ENCODE measurements around the gene BTNL9. TPM values are rescaled to one million over a fixed set of nuclear protein-coding genes. Genes with fewer than 3 reads are reported as not detected.
"Not testable (repeated sequence)": the region's sequence is repeated elsewhere in the genome, so short reads cannot be mapped to it uniquely, and the experiment has no call there.

The BTNL9 gene
- polyA plus RNA-seq, 1 donor from 2014 or later = 13.9 TPM

DNA sequence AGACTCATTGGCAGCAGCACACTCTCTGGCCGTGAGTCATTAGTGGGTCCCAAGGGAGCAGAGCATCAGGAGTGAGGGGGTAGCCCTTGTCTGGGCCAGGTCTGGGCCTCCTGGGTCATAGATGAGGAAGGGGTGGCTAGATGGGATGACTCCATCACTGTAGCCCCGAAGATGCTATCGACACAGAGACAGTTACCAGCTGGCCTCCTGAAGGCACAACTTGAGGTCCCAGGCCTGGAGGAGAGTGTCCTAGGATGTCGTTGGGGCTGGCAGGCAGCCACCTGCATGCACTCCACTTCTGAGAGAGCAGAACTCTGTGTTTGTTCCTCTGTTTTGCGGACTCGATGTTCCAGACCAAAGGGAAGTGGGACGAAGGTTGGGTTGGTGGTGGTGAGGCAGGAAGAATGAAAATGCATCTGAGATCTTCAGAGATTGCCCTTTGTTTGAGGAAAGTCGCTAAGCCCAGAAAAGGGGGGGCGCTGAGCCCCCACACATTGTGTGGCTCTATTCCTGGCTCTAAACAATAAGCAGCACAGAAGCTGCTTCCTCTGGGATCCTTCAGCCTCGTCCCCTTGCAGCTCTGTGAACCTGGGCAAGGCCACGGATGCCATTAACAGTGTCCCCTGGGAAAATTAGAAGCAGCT lies 4.7 kb downstream of the BTNL9 start:
- H3K9me3 ChIP-seq (ENCODE audit: low read length) = no peaks in the 10 kb centered on the region
- no peaks in the 10 kb centered on the region for H3F3A ChIP-seq (ENCODE audit: insufficient read depth, low read length, poor library complexity, severe bottlenecking)
- H3K27me3 ChIP-seq (ENCODE audit: insufficient read depth, low read depth, low read length) = peaks cover 21% of the 10 kb centered on the region
- H3K36me3 ChIP-seq (ENCODE audit: insufficient read depth, low read length) = no peaks in the 10 kb centered on the region
- no peak overlapping the region for H3K27ac ChIP-seq (ENCODE audit: low read length)
- no peaks in the 10 kb centered on the region for H4K20me1 ChIP-seq (ENCODE audit: insufficient read depth)
- no peak overlapping the region for H3K4me2 ChIP-seq (ENCODE audit: low read length)
- H3K4me3 ChIP-seq (ENCODE audit: low read length) = no peak overlapping the region
- H2AFZ ChIP-seq (ENCODE audit: low read depth, low read length) = no peak overlapping the region
- no peaks in the 10 kb centered on the region for H3K9me2 ChIP-seq (ENCODE audit: insufficient read depth, low read length)
- no peaks in the 10 kb centered on the region for H3K79me2 ChIP-seq (replicated peaks; ENCODE audit: insufficient read depth, low read length)
- TF ChIP-seq RAD21 (conservative IDR thresholded peaks at IDR 0.05) (no peak), TAF1 (IDR thresholded peaks at IDR 0.05; ENCODE audit: low read depth) (no peak), EP300 (conservative IDR thresholded peaks at IDR 0.05; ENCODE audit: poor library complexity, severe bottlenecking) (no peak), POLR2AphosphoS5 (IDR thresholded peaks at IDR 0.05) (no peak), SMC3 (conservative IDR thresholded peaks at IDR 0.05; ENCODE audit: poor library complexity) (no peak), MXI1 (conservative IDR thresholded peaks at IDR 0.05; ENCODE audit: poor library complexity, severe bottlenecking) (no peak)
- TF ChIP-seq, protein P1, sequence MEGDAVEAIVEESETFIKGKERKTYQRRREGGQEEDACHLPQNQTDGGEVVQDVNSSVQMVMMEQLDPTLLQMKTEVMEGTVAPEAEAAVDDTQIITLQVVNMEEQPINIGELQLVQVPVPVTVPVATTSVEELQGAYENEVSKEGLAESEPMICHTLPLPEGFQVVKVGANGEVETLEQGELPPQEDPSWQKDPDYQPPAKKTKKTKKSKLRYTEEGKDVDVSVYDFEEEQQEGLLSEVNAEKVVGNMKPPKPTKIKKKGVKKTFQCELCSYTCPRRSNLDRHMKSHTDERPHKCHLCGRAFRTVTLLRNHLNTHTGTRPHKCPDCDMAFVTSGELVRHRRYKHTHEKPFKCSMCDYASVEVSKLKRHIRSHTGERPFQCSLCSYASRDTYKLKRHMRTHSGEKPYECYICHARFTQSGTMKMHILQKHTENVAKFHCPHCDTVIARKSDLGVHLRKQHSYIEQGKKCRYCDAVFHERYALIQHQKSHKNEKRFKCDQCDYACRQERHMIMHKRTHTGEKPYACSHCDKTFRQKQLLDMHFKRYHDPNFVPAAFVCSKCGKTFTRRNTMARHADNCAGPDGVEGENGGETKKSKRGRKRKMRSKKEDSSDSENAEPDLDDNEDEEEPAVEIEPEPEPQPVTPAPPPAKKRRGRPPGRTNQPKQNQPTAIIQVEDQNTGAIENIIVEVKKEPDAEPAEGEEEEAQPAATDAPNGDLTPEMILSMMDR (IDR thresholded peaks at IDR 0.05; ENCODE audit: poor library complexity, severe bottlenecking) = no peak
- TF ChIP-seq, protein P2, sequence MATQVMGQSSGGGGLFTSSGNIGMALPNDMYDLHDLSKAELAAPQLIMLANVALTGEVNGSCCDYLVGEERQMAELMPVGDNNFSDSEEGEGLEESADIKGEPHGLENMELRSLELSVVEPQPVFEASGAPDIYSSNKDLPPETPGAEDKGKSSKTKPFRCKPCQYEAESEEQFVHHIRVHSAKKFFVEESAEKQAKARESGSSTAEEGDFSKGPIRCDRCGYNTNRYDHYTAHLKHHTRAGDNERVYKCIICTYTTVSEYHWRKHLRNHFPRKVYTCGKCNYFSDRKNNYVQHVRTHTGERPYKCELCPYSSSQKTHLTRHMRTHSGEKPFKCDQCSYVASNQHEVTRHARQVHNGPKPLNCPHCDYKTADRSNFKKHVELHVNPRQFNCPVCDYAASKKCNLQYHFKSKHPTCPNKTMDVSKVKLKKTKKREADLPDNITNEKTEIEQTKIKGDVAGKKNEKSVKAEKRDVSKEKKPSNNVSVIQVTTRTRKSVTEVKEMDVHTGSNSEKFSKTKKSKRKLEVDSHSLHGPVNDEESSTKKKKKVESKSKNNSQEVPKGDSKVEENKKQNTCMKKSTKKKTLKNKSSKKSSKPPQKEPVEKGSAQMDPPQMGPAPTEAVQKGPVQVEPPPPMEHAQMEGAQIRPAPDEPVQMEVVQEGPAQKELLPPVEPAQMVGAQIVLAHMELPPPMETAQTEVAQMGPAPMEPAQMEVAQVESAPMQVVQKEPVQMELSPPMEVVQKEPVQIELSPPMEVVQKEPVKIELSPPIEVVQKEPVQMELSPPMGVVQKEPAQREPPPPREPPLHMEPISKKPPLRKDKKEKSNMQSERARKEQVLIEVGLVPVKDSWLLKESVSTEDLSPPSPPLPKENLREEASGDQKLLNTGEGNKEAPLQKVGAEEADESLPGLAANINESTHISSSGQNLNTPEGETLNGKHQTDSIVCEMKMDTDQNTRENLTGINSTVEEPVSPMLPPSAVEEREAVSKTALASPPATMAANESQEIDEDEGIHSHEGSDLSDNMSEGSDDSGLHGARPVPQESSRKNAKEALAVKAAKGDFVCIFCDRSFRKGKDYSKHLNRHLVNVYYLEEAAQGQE (IDR thresholded peaks at IDR 0.05; ENCODE audit: borderline replicate concordance) = no peak
- H3K9ac ChIP-seq (ENCODE audit: low read length) = no peak overlapping the region

DNA sequence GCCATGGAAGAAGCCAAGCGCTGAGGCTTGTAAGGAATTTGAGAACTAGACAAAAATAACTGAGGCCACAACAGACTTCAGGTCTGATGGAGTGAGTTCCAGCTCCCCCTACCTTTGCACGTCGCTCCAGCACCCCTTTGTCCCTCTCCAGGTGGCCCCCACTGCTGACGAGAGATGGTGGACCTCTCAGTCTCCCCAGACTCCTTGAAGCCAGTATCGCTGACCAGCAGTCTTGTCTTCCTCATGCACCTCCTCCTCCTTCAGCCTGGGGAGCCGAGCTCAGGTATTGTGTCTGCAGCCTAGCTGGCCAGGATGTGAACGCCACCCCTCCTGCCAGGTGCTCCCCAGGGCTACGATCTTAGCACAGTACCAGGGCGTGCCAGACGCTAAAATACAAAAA lies 5.2 kb downstream of the BTNL9 start:
- Histone ChIP-seq H4K20me1 (ENCODE audit: insufficient read depth) (no peaks in the 10 kb centered on the region), H3K4me2 (ENCODE audit: low read length) (no peak overlapping the region), H2AFZ (ENCODE audit: low read depth, low read length) (no peak overlapping the region), H3K27me3 (ENCODE audit: insufficient read depth, low read depth, low read length) (peaks cover 27% of the 10 kb centered on the region), H3K9me3 (ENCODE audit: low read length) (no peaks in the 10 kb centered on the region), H3K9ac (ENCODE audit: low read length) (no peak overlapping the region), H3K79me2 (replicated peaks; ENCODE audit: insufficient read depth, low read length) (no peaks in the 10 kb centered on the region), H3K27ac (ENCODE audit: low read length) (no peak overlapping the region), H3K9me2 (ENCODE audit: insufficient read depth, low read length) (no peaks in the 10 kb centered on the region), H3K4me3 (ENCODE audit: low read length) (no peak overlapping the region), H3F3A (ENCODE audit: insufficient read depth, low read length, poor library complexity, severe bottlenecking) (no peaks in the 10 kb centered on the region), H3K36me3 (ENCODE audit: insufficient read depth, low read length) (no peaks in the 10 kb centered on the region)
- no peak for TF ChIP-seq EZH2 (IDR thresholded peaks at IDR 0.05; ENCODE audit: borderline replicate concordance, insufficient read depth, low read length, poor library complexity, severe bottlenecking)
- TF ChIP-seq EP300 (conservative IDR thresholded peaks at IDR 0.05; ENCODE audit: poor library complexity, severe bottlenecking) = no peak
- TF ChIP-seq, protein P1 (IDR thresholded peaks at IDR 0.05; ENCODE audit: poor library complexity, severe bottlenecking) = no peak
- TF ChIP-seq POLR2AphosphoS5 (IDR thresholded peaks at IDR 0.05) = no peak
- no peak for TF ChIP-seq MXI1 (conservative IDR thresholded peaks at IDR 0.05; ENCODE audit: poor library complexity, severe bottlenecking)
- no peak for TF ChIP-seq RAD21 (conservative IDR thresholded peaks at IDR 0.05)

DNA sequence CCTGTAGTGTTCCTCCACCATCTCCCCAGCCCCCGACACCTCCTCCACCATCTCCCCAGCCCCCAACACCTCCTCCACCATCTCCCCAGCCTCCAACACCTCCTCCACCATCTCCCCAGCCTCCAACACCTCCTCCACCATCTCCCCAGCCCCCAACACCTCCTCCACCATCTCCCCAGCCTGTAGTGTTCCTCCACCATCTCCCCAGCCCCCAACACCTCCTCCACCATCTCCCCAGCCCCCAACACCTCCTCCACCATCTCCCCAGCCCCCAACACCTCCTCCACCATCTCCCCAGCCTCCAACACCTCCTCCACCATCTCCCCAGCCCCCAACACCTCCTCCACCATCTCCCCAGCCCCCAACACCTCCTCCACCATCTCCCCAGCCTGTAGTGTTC lies 5.8 kb downstream of the BTNL9 start:
- not testable (repeated sequence) for H3F3A ChIP-seq (ENCODE audit: insufficient read depth, low read length, poor library complexity, severe bottlenecking); H3K36me3 ChIP-seq (ENCODE audit: insufficient read depth, low read length); H3K9me2 ChIP-seq (ENCODE audit: insufficient read depth, low read length); H3K9ac ChIP-seq (ENCODE audit: low read length); H2AFZ ChIP-seq (ENCODE audit: low read depth, low read length); H3K79me2 ChIP-seq (replicated peaks; ENCODE audit: insufficient read depth, low read length); H4K20me1 ChIP-seq (ENCODE audit: insufficient read depth); H3K4me3 ChIP-seq (ENCODE audit: low read length); H3K4me2 ChIP-seq (ENCODE audit: low read length); H3K27ac ChIP-seq (ENCODE audit: low read length); H3K9me3 ChIP-seq (ENCODE audit: low read length)
- peaks cover 30% of the 10 kb centered on the region for H3K27me3 ChIP-seq (ENCODE audit: insufficient read depth, low read depth, low read length)

All from neural cell (in vitro differentiated cells).